NAMALWA (cell line): ENCODE data around the gene C22orf23.

Source experiments
- DNase-seq: peaks from one replicate; pipeline ENCODE4 v3.0.0-alpha.2; 2015; ENCODE audit warnings: low spot score

C22orf23 gene

DNA sequence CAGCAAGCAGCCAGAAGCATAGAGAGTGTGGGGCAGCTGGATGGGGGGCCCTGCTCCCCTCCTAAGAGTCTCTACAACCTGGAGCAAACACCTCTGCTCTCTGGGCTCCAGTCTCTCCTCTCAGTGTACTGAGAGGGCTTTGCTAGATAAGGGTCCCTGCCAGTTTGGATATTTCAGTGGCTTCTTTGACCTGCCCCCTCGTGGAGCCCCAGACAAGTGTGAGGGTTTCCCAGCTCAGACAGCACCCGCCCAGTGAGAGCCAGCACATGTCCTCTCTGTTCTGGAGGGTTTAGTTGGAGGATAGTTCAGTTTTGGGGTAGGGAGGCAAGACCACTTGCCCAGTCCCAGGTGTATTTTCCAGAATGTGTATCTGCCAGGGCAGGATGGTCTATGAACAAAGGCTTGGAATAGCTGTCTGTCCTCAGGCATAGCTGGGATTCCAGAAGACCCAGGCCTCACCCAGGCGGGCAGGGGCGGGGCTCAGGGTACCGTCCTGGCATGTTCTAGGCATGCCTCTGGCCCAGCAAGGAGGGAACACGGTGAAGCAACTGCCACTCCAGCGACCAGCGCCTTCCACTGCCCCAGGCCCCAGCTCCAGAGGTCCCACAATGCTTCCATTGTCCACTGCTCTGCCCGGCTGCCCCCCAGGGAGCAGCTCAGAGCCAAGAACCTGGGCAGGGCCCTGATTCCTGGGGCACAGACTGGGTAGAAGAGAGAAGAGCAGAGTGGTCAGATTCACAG is 54.8 kb downstream of the C22orf23 start:
- DNase-seq, result no peak

DNA sequence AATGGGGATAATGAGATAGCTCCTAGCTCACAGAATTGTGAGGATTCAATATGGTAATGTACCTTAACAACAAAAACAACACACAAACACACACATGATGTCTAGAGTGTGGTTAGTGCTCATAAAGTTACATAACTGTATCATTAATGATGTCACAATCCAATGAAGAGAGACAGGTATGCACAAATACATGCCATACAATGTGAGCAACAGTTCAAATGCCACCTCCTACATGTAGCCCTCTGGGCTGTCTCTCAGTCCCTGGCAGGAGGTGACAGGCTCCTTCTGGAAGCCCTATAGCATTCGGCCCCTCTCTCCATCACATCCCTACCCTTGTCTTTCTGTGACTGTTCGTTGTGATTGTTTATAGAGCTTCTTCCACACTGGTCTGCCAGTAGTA is 55.6 kb downstream of the C22orf23 start:
- no peak for DNase-seq

- no peak for DNase-seq
These were observed 56.5 kb downstream of the C22orf23 start for GRCh38 chr22:37896939-37897338.

DNA sequence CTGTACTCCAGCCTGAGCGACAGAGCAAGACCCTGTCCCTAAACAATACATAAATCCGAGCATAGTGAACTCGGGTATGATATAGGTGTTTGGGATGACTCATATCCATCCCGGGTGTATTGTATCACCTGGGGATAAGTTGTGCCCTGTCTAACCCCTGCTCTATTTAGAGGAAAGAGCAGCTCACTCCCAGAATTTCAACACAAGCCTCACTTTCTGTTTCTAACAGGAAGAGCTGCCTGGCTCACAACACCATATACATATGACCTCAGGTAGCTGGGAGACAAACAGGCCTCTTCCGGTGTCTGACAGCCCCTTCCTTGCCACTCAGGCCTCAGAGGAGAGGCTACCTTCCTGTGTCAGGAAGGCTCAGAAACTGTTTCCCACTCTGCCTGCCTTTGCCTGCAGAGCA is 57.2 kb downstream of the C22orf23 start:
- DNase-seq, result no peak

DNA sequence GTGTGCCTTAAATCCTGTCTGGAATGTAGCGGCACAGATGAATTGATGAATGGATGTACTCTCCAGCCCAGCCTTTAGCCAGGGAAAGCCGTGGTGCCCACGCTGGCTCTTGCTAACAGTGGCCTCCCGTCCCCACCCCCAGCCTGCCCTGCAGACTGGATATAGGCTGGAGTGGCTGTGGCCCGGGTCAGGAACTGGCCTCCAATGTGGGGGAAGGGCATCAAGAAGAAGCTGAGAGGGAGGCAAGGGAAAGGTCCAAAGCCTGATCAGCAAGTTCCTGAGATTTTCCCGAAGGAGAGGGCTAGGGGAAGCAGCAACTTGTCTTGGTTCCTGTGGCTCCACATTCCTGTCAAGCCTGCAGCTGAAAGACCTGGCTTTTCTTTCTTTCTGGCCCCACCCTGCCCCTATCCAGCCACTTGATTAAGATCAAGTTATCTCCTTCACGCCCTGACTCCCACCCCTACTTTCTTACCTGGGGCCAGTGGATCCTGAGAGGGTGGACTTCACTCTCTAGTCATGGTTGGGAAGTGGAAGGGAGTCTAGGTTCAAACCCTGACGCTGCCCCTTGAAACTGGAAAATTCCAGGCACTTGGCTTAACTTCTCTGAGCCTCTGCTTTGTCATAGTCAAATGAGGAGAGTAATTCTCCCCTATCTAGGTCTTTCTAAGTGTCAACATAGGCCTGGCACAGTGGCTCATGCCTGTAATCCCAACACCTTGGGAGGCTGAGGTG is 58.3 kb downstream of the C22orf23 start:
- DNase-seq, result no peak

DNA sequence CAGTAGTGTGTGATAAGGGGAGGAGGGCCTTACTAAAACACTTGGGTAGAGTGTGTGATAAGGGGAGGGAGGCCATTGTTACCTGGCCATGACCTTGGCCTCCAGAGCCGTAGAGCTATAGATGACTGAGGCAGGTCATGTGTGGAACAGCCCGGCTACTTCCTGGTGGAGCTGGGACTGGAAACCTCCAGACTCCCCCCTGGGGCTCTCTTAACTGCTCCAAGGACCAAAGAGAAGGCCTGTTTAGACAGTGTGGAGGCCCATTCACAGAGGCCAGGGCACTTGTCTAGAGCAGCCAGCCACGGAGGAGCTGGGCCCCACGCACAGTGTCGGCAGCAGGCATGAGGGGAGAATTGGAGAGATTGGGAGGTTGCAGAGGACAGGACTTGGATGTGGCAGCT is 59.8 kb downstream of the C22orf23 start:
- DNase-seq, result no peak
